Parathyroid adenoma (tissue), 2 donors: ENCODE measurements around the gene CPSF3.

Experiments used
- H2AFZ ChIP-seq: fragments of 300-600 bp; sonication (generic); one replicate; pipeline ENCODE4 v1.7.0; 2017; ENCODE audit warnings: antibody characterized with exemption, mild to moderate bottlenecking
- H3K27ac ChIP-seq: fragments of 300-600 bp; sonication (generic); one replicate; pipeline ENCODE4 v1.7.0; 2017
- H3K27me3 ChIP-seq: fragments of 300-600 bp; sonication (generic); one replicate; pipeline ENCODE4 v1.7.0; 2017; ENCODE audit warnings: low read length; ENCODE audit not compliant: control insufficient read depth, insufficient read depth
- H3K36me3 ChIP-seq: fragments of 300-600 bp; sonication (generic); one replicate; pipeline ENCODE4 v1.7.0; 2017; ENCODE audit warnings: low read length; ENCODE audit not compliant: control insufficient read depth, insufficient read depth
- H3K4me1 ChIP-seq: fragments of 300-600 bp; sonication (generic); one replicate; pipeline ENCODE4 v1.7.0; 2017; ENCODE audit warnings: control low read depth
- H3K4me2 ChIP-seq: fragments of 300-600 bp; sonication (generic); one replicate; pipeline ENCODE4 v1.7.0; 2017; ENCODE audit warnings: low read length
- H3K4me3 ChIP-seq: fragments of 300-600 bp; sonication (generic); one replicate; pipeline ENCODE4 v1.7.0; 2017; ENCODE audit warnings: low read depth, low read length
- H3K79me2 ChIP-seq: fragments of 300-600 bp; sonication (generic); one replicate; pipeline ENCODE4 v1.7.0; 2017; ENCODE audit warnings: control low read depth
- H3K9ac ChIP-seq: fragments of 300-600 bp; sonication (generic); one replicate; pipeline ENCODE4 v1.7.0; 2017; ENCODE audit warnings: mild to moderate bottlenecking
- H3K9me3 ChIP-seq: fragments of 300-600 bp; sonication (generic); one replicate; pipeline ENCODE4 v1.7.0; 2017; ENCODE audit warnings: low read length; ENCODE audit not compliant: control insufficient read depth
- CTCF ChIP-seq: fragments of 300-600 bp; sonication (generic); IDR thresholded peaks from one replicate; pipeline ENCODE4 v1.7.0; 2017; ENCODE audit warnings: antibody characterized with exemption, mild to moderate bottlenecking
- donor health status: primary hyperparathyroidism.

The CPSF3 gene

GRCh38 chr2:9451231-9451630, 27.8 kb downstream of the CPSF3 start:
- no peaks in the 10 kb centered on the region for H3K36me3 ChIP-seq
- TF ChIP-seq CTCF: no peak
- H2AFZ ChIP-seq: no peak overlapping the region
- H3K4me2 ChIP-seq: no peak overlapping the region
- no peaks in the 10 kb centered on the region for H3K27me3 ChIP-seq
- no peak overlapping the region for H3K9ac ChIP-seq
- no peaks in the 10 kb centered on the region for H3K9me3 ChIP-seq
- no peak overlapping the region for H3K27ac ChIP-seq
- H3K4me3 ChIP-seq: no peak overlapping the region
- no peaks in the 10 kb centered on the region for H3K4me1 ChIP-seq
- H3K79me2 ChIP-seq: no peaks in the 10 kb centered on the region

GRCh38 chr2:9460441-9461017, 37.1 kb downstream of the CPSF3 start:
- H3K36me3 ChIP-seq: no peaks in the 10 kb centered on the region
- no peak for TF ChIP-seq CTCF

GRCh38 chr2:9461079-9461478, 37.6 kb downstream of the CPSF3 start:
- Histone ChIP-seq H3K36me3 (no peaks in the 10 kb centered on the region), H3K4me1 (no peaks in the 10 kb centered on the region), H3K79me2 (no peaks in the 10 kb centered on the region), H3K27ac (no peak overlapping the region), H3K27me3 (no peaks in the 10 kb centered on the region), H3K4me3 (no peak overlapping the region), H3K4me2 (no peak overlapping the region), H2AFZ (no peak overlapping the region), H3K9me3 (no peaks in the 10 kb centered on the region), H3K9ac (no peak overlapping the region)
- TF ChIP-seq CTCF: no peak

More at GRCh38 chr2:9460441-9461017, 37.1 kb downstream of the CPSF3 start:
- no peak overlapping the region for H3K9ac ChIP-seq
- no peak overlapping the region for H3K4me3 ChIP-seq
- no peaks in the 10 kb centered on the region for H3K9me3 ChIP-seq
- no peaks in the 10 kb centered on the region for H3K4me1 ChIP-seq
- no peaks in the 10 kb centered on the region for H3K79me2 ChIP-seq
- H3K4me2 ChIP-seq: no peak overlapping the region
- H3K27ac ChIP-seq: no peak overlapping the region
- no peaks in the 10 kb centered on the region for H3K27me3 ChIP-seq
- H2AFZ ChIP-seq: no peak overlapping the region

- no peak overlapping the region for H2AFZ ChIP-seq
- H3K4me2 ChIP-seq: no peak overlapping the region
- no peak overlapping the region for H3K27ac ChIP-seq
Observed at GRCh38 chr2:9462313-9462712, 38.9 kb downstream of the CPSF3 start.

More at GRCh38 chr2:9462313-9462712, 38.9 kb downstream of the CPSF3 start:
- Histone ChIP-seq H3K4me1 (no peaks in the 10 kb centered on the region), H3K9me3 (no peaks in the 10 kb centered on the region), H3K36me3 (no peaks in the 10 kb centered on the region), H3K79me2 (no peaks in the 10 kb centered on the region), H3K27me3 (no peaks in the 10 kb centered on the region), H3K9ac (no peak overlapping the region), H3K4me3 (no peak overlapping the region)
- TF ChIP-seq CTCF: no peak
